M059J (cell line): ENCODE data around the gene LYPD6B. TPM values are rescaled to one million over a fixed set of nuclear protein-coding genes. Genes with fewer than 3 reads are reported as not detected.
"Not testable (repeated sequence)": the region's sequence is repeated elsewhere in the genome, so short reads cannot be mapped to it uniquely, and the experiment has no call there.

ENCODE experiments used
- DNase-seq: peaks from one replicate; pipeline ENCODE4 v3.0.0-alpha.2; 2012; ENCODE audit warnings: low read depth
- total RNA-seq: library from RNA; depleted of rRNA; stranded (reverse); fragments of >200 nt; shearing (Covaris generic); gene quantifications from 2 replicates; pipeline ENCODE4 v1.2.3, GENCODE V29; 2014

The LYPD6B gene
- total RNA-seq, 1 experiment from 2014 or later: 28.8 TPM

DNA sequence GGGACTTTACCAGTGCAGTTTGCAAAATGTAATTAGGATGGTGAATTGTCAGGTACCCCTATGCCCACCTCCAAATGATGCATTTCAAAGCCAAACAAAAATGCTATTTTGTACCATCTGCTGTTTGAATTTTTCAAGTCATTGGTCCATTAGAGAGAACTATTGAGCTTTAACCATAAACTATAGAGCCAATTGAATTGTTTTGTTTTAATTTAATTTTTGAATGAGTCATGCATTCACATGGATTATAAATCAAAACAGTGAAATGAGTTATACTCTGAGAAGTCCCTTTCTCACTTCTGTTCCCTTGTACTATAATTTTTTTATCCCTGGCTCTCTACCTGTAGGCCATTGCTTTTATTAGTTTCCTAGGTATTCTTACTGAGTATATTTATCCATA is 151.3 kb downstream of the LYPD6B start:
- DNase-seq: no peak

GRCh38 chr2:149191915-149192314 is 153.4 kb downstream of the LYPD6B start:
- no peak for DNase-seq

- peak; percentile 36 for DNase-seq
Measured at GRCh38 chr2:149192427-149192826, 153.9 kb downstream of the LYPD6B start.

GRCh38 chr2:149200109-149200520 is 161.6 kb downstream of the LYPD6B start:
- peak; percentile 60 for DNase-seq

DNA sequence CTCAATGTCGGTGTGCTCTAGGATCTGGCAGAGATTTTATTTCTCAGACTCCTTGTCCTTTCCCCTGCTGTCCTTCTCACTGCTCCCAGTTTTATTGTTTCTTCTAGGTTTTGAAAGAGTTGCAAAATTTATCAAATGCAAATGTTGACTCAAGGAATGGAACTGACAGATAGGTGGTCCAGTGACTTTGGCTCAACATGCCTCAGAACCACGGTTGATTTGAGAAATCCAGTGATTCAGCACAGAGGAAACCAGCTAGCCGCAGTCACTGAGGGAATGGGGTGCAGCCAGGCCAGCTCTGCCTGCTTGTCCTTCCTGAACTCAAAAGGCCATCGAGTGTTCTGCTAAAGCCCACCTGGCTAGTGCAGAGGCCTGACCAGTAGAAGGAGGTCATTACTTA is 166.2 kb downstream of the LYPD6B start:
- DNase-seq: peak; percentile 19

DNA sequence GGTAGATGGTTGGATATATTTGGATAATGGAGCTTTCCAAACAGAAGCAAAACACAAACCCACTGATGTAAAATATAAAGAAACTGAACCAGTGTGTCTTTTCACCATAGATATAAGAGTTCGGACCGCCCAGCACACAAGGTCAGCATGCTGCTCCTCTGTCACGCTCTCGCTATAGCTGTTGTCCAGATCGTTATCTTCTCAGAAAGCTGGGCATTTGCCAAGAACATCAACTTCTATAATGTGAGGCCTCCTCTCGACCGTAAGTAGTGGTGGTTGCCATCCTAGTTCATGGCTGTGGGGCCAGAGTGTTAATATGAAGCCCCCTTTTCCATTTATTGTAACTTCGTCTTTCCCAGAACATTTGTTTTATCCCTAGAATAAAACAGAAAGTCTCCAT is 166.6 kb downstream of the LYPD6B start:
- DNase-seq: no peak

DNA sequence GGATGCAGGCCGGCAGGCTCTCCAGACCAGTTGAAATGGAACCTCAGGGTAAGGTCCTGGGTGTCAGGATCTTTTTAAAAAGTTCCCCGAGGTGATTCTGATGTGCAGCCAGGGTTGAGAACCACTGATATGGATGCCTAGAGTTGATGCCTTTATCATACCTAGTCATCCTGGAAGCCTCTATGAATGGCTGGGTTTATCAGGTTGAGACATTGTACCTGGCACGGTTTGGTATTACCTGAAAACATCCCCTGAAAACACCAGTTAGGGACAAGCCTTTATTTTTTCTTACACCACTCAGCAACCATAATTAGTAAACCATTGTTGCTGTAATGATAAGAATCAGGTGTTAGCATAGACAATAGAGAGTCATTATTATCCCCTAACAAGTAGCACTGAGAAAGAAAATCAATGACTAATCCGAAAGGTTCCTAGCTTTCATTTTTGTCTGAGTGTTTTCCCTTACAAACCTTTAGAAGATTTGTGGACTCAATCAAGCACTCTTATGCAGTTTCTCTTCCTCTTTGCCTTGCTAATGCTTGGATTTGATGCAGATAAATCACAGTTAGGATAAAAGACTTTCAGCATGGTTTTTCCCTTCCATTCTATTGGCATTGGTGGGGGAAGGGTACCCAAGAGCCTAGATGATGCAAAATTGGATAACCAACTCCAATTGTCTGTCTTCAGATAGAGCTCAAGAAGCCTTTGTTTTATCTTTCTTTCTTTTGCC is 175.4 kb downstream of the LYPD6B start:
- no peak for DNase-seq

GRCh38 chr2:149218497-149218896 is 180.0 kb downstream of the LYPD6B start:
- DNase-seq: no peak

GRCh38 chr2:149219856-149220255 is 181.4 kb downstream of the LYPD6B start:
- DNase-seq: peak; percentile 17

DNA sequence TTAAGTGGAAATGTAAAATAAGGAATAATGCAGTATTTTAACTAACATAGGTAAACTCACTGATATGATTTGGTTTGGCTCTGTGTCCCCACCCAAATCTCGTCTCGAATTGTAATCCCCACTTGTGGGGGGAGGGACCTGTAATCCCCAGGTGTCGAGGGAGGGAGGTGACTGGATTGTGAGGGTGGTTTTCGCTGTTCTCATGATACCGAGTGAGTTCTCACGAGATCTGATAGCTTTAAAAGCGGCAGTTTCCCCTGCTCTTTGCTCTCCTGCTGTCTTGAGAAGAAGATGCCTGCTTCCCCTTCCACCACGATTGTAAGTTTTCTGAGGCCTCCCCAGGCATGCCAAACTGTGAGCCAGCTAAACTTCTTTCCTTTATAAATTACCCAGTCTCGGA is 182.5 kb downstream of the LYPD6B start:
- no peak for DNase-seq

DNA sequence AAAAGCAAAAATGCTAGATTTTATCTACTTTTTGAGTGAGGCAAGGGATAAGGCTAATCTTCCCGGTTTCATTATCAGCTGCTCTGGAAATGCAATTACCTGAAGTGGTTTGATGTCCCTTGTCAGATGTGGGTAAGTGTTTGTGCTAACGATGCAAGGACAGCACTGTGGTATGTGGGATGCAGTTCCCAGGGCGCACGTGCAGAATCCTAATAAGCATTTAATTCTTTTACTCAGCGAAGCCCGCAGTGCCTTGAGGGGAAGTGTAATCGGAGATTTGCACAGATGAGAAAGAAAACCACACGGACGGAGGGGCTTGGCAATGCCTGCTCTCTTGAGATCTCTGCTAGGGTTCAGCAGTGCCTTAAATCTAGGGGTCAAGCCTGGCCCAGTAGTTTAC is 183.4 kb downstream of the LYPD6B start:
- peak; percentile 67 for DNase-seq

DNA sequence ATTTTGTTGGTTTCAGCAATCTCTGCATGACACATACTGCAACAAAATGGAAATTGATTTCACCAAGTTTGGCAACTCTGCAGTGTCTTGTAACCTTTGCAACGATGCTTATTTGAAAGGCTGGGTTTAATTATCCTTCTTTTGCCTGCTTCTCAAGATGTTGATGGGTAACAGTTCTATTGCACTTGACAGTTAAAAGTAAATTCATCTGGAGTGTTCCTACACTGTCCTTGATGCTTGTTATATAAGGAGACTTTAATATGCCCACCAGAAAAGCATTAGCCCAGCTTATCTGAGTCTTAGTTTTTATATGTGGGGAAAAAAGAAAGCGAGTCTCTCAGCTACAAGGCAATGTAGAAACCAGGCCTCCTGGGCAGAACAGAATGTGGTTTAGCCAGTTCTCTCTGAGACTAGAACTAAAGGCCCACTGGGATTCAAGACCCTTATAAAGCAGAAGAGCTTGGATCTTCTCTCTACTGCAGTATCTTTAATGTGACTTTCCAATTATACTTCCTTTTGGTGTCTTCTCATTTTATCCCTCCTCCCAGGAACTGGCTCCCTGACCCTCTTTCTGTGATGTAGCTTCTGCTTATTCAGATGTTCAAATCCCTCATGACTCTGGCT is 185.1 kb downstream of the LYPD6B start:
- DNase-seq: no peak

DNA sequence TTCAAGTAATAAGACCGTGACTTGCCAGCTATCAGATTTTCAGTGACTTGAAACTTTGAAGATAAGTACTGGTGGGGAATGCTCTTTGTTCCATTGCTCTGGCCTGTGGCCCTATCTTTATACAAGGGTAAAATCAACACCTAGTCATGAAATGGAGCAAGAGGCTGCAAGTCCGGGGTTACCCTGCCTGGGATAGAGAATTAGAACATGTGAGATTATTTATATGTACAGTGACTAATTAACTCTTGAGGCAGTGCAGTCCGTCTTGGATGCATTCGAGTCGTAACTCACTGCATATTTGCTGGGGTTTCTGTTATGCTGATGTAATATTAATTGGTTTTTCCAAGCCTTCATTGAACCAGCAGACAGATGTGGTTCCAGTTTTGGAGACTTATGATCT is 186.0 kb downstream of the LYPD6B start:
- DNase-seq: no peak

DNA sequence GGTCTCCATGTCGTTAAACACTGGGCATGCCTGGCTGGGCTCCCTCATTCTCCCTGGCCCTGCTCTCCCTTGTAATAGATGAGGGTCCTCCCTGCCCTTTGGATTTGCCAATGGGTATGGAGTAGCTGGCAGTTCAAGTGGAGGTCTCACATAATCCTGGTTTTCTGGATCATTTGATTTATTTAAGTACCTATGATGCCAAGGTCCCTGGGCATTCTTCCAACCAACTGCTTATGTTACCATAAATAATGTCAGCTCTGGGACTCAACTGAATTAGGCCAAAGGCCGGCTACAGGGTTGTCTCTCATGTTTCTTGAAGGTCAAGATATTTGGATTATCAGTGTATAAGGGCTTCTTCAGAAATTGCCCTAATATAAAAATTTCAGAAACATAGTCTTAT is 186.9 kb downstream of the LYPD6B start:
- DNase-seq: peak; percentile 51

DNA sequence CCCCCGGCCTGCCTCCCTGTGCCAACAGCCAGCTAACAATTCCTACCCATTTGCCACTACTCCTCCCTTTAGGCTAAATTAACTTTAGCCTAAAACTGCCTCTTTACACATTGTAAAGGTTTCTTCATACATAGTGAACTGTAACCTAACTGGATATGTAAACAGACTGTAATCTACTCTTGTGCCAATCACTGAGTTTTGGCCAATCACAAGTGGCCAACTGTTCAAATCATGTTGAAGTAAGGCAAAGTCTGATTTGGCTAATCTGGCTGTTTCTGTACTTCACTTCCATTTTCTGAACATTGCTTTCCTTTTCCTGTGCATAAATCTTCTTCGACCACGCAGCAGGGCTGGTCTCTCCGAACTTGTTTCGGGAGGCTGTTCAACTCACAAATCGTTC is 188.3 kb downstream of the LYPD6B start:
- DNase-seq: no peak

DNA sequence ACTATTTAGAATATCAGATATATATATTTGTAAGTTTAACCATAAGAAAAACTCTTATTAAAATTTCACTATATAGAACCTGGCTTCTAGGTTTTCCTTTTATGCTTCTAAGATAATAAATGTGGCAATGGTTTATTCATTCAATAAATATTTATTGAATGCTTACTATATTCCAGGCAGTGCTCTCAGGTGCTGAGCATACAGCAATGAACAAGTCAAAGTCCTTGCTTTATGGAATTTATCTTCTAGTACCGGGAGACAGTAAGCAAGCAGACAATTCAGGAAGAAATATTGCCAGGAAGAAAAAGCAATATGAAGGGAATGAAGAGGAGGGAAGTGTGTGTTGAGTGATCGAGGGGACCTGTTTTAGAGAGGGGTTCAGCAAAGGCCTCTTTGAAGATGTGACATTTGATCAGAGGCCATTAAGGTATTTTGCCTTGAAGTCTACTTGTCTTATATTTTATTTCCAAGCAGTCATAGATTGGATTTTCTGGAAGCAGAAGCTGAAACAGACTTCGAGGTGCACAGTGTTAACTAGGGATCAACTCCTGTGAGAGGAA is 197.4 kb downstream of the LYPD6B start:
- no peak for DNase-seq

DNA sequence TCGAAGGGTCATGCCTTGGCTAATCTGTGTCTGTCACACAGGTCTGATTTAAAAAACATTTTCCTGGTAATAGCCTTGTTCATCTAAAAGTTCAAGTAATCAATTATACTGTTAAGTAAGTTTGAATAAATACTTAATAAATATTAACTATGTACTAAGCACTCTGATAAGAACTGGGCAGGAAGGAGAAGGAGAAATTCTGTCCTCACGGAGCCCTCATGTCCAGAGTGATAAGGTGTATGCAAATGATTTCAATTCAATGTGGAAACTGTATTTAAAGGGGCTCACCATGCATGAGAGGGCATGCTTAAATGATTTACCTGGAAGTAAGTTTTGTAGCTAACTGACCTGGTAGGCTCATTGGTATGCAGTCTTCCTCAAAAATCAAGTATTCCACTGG is 197.9 kb downstream of the LYPD6B start:
- DNase-seq: no peak

- no peak for DNase-seq
Measured at GRCh38 chr2:149246186-149246585, 207.7 kb downstream of the LYPD6B start.

GRCh38 chr2:149251436-149251835 is 212.9 kb downstream of the LYPD6B start:
- not testable (repeated sequence) for DNase-seq

GRCh38 chr2:149256877-149257276 is 218.4 kb downstream of the LYPD6B start:
- DNase-seq: not testable (repeated sequence)

- no peak for DNase-seq
Measured at GRCh38 chr2:149258531-149258930, 220.0 kb downstream of the LYPD6B start.

- DNase-seq: no peak
Measured at GRCh38 chr2:149259136-149259535, 220.6 kb downstream of the LYPD6B start.

DNA sequence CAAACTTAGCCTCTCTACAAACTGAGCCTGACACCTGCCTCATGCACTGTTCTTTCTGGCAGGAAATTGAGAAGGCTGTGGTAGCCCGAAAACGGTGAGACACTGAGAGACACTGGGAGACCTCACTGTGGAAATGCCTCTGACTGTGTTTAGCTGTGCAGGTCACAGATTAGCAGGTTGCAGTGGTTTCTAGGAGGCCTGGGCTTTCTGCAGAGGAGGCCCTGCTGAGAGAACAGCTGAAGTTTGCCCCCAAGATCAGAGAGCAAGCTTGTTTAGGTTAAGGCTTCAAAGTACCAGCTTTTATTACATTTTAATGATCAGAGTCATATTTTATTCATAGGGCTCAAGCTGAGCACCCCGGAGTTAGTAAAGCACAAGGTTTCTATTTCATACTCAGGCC is 223.2 kb downstream of the LYPD6B start:
- DNase-seq: no peak
